ENCODE results near the gene FSCN2.

Gene FSCN2

GRCh38 chr17:81544281-81544974 lies 16.3 kb downstream of the FSCN2 start:
- peaks cover 54% of the 10 kb centered on the region for H3K36me3 ChIP-seq
- no peak for TF ChIP-seq CTCF (IDR thresholded peaks at IDR 0.05; ENCODE audit: low read depth, low read length)
- no peaks in the 10 kb centered on the region for H3K27me3 ChIP-seq
- no peak for DNase-seq
- no peak overlapping the region for H3K4me3 ChIP-seq (ENCODE audit: low read depth, low read length)
- H3K4me1 ChIP-seq: no peaks in the 10 kb centered on the region
- no peaks in the 10 kb centered on the region for H3K9me3 ChIP-seq

GRCh38 chr17:81545160-81545949 lies 17.2 kb downstream of the FSCN2 start:
- Histone ChIP-seq H3K9me3 (no peaks in the 10 kb centered on the region), H3K4me3 (ENCODE audit: low read depth, low read length) (no peak overlapping the region), H3K36me3 (peaks cover 61% of the 10 kb centered on the region), H3K27me3 (no peaks in the 10 kb centered on the region), H3K4me1 (no peaks in the 10 kb centered on the region)
- no peak for TF ChIP-seq CTCF (IDR thresholded peaks at IDR 0.05; ENCODE audit: low read depth, low read length)
- DNase-seq: no peak

- TF ChIP-seq CTCF (IDR thresholded peaks at IDR 0.05; ENCODE audit: low read depth, low read length): no peak
- no peak overlapping the region for H3K4me3 ChIP-seq (ENCODE audit: low read depth, low read length)
- H3K4me1 ChIP-seq: no peaks in the 10 kb centered on the region
- peaks cover 63% of the 10 kb centered on the region for H3K36me3 ChIP-seq
- no peak for DNase-seq
- no peaks in the 10 kb centered on the region for H3K27me3 ChIP-seq
- H3K9me3 ChIP-seq: no peaks in the 10 kb centered on the region
Observed at GRCh38 chr17:81546906-81547613, 18.9 kb downstream of the FSCN2 start.

- no peak for TF ChIP-seq CTCF (IDR thresholded peaks at IDR 0.05; ENCODE audit: low read depth, low read length)
- Histone ChIP-seq H3K27me3 (no peaks in the 10 kb centered on the region), H3K4me3 (ENCODE audit: low read depth, low read length) (no peak overlapping the region), H3K9me3 (no peaks in the 10 kb centered on the region), H3K36me3 (peaks cover 62% of the 10 kb centered on the region), H3K4me1 (no peaks in the 10 kb centered on the region)
- DNase-seq: no peak
Observed at GRCh38 chr17:81547614-81547982, 19.4 kb downstream of the FSCN2 start.

- Histone ChIP-seq H3K9me3 (no peaks in the 10 kb centered on the region), H3K4me1 (no peaks in the 10 kb centered on the region), H3K27me3 (no peaks in the 10 kb centered on the region), H3K36me3 (peaks cover 51% of the 10 kb centered on the region), H3K4me3 (ENCODE audit: low read depth, low read length) (no peak overlapping the region)
- no peak for DNase-seq
- no peak for TF ChIP-seq CTCF (IDR thresholded peaks at IDR 0.05; ENCODE audit: low read depth, low read length)
Observed at GRCh38 chr17:81549031-81549557, 20.9 kb downstream of the FSCN2 start.

All from BE2C (cell line).